Neural crest cell (in vitro differentiated cells): ENCODE measurements around the gene GAS2L2. TPM values are rescaled to one million over a fixed set of nuclear protein-coding genes. Genes with fewer than 3 reads are reported as not detected.

Source experiments
- DNase-seq: peaks from one replicate; pipeline ENCODE4 v3.0.0; 2021; ENCODE audit warnings: low read depth, mixed read lengths, low spot score
- H3K27ac Mint-ChIP-seq: one replicate; pipeline ENCODE4 v1.8.0; 2021; ENCODE audit warnings: mild to moderate bottlenecking, mixed read lengths; ENCODE audit not compliant: unreplicated experiment
- H3K27me3 Mint-ChIP-seq: 2 replicates; pipeline ENCODE4 v1.8.0; 2021; ENCODE audit warnings: low read depth, mild to moderate bottlenecking, mixed read lengths
- H3K36me3 Mint-ChIP-seq: 2 replicates; pipeline ENCODE4 v1.8.0; 2021; ENCODE audit warnings: low read depth, mild to moderate bottlenecking, mixed read lengths
- H3K4me1 Mint-ChIP-seq: 2 replicates; pipeline ENCODE4 v1.8.0; 2021; ENCODE audit warnings: mixed read lengths
- H3K4me3 Mint-ChIP-seq: one replicate; pipeline ENCODE4 v1.8.0; 2021; ENCODE audit warnings: mild to moderate bottlenecking, mixed read lengths
- H3K9me3 Mint-ChIP-seq: 2 replicates; pipeline ENCODE4 v1.8.0; 2021; ENCODE audit warnings: mixed read lengths
- CTCF ChIP-seq: fragments of 200-600 bp; sonication (generic); conservative IDR thresholded peaks from 2 replicates; pipeline ENCODE4 v1.5.0; 2021; ENCODE audit warnings: antibody characterized with exemption, mild to moderate bottlenecking
- total RNA-seq: library from RNA; stranded (reverse); gene quantifications from 2 replicates; pipeline ENCODE4 v1.2.1, GENCODE V29; 2021

GAS2L2 gene
- total RNA-seq, 1 donor from 2014 or later = 0.12 TPM

GRCh38 chr17:35730400-35731005 lies 22.5 kb downstream of the GAS2L2 start:
- Mint-ChIP-seq H3K4me1 (peaks cover 26% of the 10 kb centered on the region), H3K9me3 (no peaks in the 10 kb centered on the region), H3K4me3 (peak overlapping the region; percentile 88), H3K27ac (no peak overlapping the region), H3K27me3 (no peaks in the 10 kb centered on the region), H3K36me3 (peaks cover 3% of the 10 kb centered on the region)
- no peak for DNase-seq
- TF ChIP-seq CTCF = no peak

- Mint-ChIP-seq H3K4me1 (peaks cover 26% of the 10 kb centered on the region), H3K27ac (no peak overlapping the region), H3K36me3 (peaks cover 5% of the 10 kb centered on the region), H3K27me3 (no peaks in the 10 kb centered on the region), H3K4me3 (peak overlapping the region; percentile 88), H3K9me3 (no peaks in the 10 kb centered on the region)
- TF ChIP-seq CTCF = no peak
- no peak for DNase-seq
Observed at GRCh38 chr17:35729405-35729833, 23.6 kb downstream of the GAS2L2 start.

- H3K4me1 Mint-ChIP-seq = peaks cover 26% of the 10 kb centered on the region
- peak overlapping the region; percentile 88 for H3K4me3 Mint-ChIP-seq
- no peaks in the 10 kb centered on the region for H3K27me3 Mint-ChIP-seq
- H3K27ac Mint-ChIP-seq = no peak overlapping the region
- no peak for TF ChIP-seq CTCF
- peaks cover 5% of the 10 kb centered on the region for H3K36me3 Mint-ChIP-seq
- DNase-seq = no peak
- H3K9me3 Mint-ChIP-seq = no peaks in the 10 kb centered on the region
Observed at GRCh38 chr17:35728551-35728950, 24.5 kb downstream of the GAS2L2 start.

GRCh38 chr17:35727635-35728034 lies 25.4 kb downstream of the GAS2L2 start:
- Mint-ChIP-seq H3K36me3 (peaks cover 5% of the 10 kb centered on the region), H3K4me1 (peaks cover 24% of the 10 kb centered on the region), H3K27me3 (no peaks in the 10 kb centered on the region), H3K27ac (no peak overlapping the region), H3K4me3 (no peak overlapping the region), H3K9me3 (no peaks in the 10 kb centered on the region)
- TF ChIP-seq CTCF = no peak
- DNase-seq = no peak

- TF ChIP-seq CTCF = no peak
- Mint-ChIP-seq H3K27me3 (no peaks in the 10 kb centered on the region), H3K4me3 (no peak overlapping the region), H3K36me3 (peaks cover 5% of the 10 kb centered on the region), H3K27ac (no peak overlapping the region), H3K9me3 (no peaks in the 10 kb centered on the region), H3K4me1 (peaks cover 18% of the 10 kb centered on the region)
- DNase-seq = no peak
Observed at GRCh38 chr17:35726953-35727460, 26.0 kb downstream of the GAS2L2 start.
